ENCODE results near the gene NASP. TPM values are rescaled to one million over a fixed set of nuclear protein-coding genes. Genes with fewer than 3 reads are reported as not detected.

The NASP gene, protein sequence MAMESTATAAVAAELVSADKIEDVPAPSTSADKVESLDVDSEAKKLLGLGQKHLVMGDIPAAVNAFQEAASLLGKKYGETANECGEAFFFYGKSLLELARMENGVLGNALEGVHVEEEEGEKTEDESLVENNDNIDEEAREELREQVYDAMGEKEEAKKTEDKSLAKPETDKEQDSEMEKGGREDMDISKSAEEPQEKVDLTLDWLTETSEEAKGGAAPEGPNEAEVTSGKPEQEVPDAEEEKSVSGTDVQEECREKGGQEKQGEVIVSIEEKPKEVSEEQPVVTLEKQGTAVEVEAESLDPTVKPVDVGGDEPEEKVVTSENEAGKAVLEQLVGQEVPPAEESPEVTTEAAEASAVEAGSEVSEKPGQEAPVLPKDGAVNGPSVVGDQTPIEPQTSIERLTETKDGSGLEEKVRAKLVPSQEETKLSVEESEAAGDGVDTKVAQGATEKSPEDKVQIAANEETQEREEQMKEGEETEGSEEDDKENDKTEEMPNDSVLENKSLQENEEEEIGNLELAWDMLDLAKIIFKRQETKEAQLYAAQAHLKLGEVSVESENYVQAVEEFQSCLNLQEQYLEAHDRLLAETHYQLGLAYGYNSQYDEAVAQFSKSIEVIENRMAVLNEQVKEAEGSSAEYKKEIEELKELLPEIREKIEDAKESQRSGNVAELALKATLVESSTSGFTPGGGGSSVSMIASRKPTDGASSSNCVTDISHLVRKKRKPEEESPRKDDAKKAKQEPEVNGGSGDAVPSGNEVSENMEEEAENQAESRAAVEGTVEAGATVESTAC
- total RNA-seq (2022; extraction: Qiagen RNA extraction; ENCODE audit: low read depth): 125 to 167 TPM (median 130 TPM) in 5 replicates

DNA sequence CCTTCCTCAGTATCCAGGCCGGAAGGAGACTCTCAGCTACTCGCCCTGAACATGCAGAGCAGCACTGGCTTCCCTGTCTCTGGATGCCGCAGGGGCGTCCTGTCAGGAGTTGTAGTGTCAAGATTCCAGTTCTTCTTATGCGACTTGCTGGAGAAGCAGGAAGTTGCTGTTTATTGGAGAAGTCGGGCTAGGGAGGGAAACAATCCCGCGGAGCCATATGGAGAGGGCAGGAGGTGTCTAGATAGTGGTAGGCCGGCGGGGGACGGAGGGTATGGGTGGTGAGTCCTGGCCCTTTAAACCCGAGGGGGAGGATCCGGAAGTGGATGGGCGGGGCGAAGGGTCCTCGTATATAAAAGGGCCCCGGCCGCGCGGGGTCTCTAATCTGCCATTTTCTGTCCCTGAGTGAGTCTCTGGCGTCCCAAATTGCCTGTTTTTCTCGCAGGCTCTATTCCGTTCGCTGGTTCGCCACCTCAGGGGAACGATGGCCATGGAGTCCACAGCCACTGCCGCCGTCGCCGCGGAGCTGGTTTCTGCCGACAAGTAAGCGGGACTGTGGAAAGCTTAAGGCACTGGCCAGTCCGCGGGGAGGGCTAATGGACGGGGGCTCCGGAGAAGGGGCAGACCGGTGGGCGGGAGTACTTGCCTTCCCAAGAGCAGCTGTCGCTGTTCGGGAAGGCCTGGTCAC is at the start of gene NASP:
TSS of gene NASP (plus strand) at position 376 of the 685 bp plus-strand sequence. CDS start at position 482, 106 bp downstream.

DNA sequence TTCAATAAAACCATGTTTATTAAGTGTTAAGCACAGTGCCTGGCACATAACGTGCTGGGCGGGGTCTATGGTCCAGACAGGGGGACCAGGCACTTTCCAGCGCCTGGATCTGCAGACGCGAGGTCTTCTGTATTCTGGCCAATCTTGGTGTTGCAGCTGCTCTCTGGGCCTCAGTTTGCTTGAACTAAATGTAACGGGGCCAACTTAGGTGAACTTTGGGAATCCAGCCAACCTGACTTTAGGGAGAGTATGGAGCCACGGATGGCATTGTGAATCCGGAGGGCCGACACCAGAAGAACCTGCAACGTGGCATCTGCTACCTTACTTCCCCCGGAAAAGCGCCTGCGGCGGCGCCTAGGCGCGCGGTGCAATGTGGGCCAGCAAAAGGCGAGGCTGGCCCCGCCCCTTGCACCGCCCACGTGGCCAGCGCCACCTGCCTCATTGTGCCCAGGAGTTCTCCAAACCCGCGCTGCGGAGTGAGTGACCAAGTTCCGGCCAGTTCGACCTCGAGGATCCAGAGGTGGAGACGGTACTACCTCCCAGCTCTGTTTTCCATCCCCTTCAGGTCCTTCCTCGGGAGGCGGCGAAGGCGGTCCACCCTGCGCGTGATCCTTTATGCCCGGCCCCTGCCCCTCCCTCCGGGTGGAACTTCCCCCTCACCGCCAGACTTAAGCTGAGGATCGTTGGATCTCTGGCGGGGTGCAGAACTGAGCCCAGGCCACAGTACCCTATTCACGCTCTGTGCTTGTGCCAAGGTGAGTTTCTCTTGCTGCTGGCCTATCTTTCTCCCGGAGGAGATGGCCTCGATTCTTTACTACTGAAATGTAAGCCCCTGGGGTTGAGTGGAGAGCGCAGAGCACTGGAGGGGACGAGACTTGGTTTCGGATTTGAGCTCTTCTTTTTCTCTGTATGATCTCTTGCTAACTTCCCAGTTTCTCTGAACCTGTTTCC is 33.2 kb upstream of the NASP start, which contains the start of gene AKR1A1:
TSS of gene AKR1A1 (plus strand) at position 426 of the 951 bp plus-strand sequence. CDS start 10,969 bp downstream, outside the sequence.

DNA sequence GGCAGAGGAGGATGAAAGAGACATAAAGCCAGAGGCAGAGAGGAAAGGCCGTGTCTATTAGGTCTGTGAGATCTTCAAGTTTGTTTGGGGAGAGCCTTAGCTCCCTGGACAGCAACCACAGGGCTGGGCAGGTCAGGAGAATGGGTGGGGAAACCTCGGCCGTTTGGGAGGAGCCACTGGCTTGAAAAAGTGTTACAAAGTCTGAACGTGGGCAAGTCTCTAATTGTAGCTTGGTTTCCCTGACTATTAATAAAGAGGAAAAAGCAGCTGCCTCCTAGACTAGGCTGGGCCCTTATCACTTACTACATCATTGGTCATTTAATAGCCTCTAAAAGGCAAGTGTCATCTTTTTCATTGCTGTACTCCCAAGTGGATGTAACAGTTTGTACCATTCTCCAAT is 40.1 kb downstream of the NASP start, which contains the start of gene CCDC17:
TSS of gene CCDC17 (minus strand) at position 83 of the 400 bp plus-strand sequence. CDS start 145 bp downstream, outside the sequence.

Other genes with a start within 250 kb of the NASP start
- gene TOE1, start 243.9 kb upstream of the NASP start, total RNA-seq (2022; extraction: Qiagen RNA extraction; ENCODE audit: low read depth): 12.3 to 14.5 TPM (median 13.2 TPM) in 5 replicates
- gene MUTYH, start 243.6 kb upstream of the NASP start, total RNA-seq (2022; extraction: Qiagen RNA extraction; ENCODE audit: low read depth): 7.4 to 10.8 TPM (median 10.2 TPM) in 5 replicates
- gene TESK2, start 92.9 kb upstream of the NASP start, total RNA-seq (2022; extraction: Qiagen RNA extraction; ENCODE audit: low read depth): 0.29 to 0.49 TPM (median 0.32 TPM) in 5 replicates
- 1.5 to 2.3 TPM (median 1.7 TPM) in 5 replicates for gene CCDC163, start 84.0 kb upstream of the NASP start, total RNA-seq (2022; extraction: Qiagen RNA extraction; ENCODE audit: low read depth)
- 1.5 to 2.0 TPM (median 1.7 TPM) in 5 replicates for gene MMACHC, start 83.7 kb upstream of the NASP start, total RNA-seq (2022; extraction: Qiagen RNA extraction; ENCODE audit: low read depth)
- 2,161 to 2,321 TPM (median 2,215 TPM) in 5 replicates for gene PRDX1, start 62.2 kb upstream of the NASP start, total RNA-seq (2022; extraction: Qiagen RNA extraction; ENCODE audit: low read depth)
- gene AKR1A1, start 33.2 kb upstream of the NASP start, total RNA-seq (2022; extraction: Qiagen RNA extraction; ENCODE audit: low read depth): 72.4 to 81.4 TPM (median 80.6 TPM) in 5 replicates
- 0.21 to 0.37 TPM (median 0.29 TPM) in 5 replicates for gene CCDC17, start 40.0 kb downstream of the NASP start, total RNA-seq (2022; extraction: Qiagen RNA extraction; ENCODE audit: low read depth)
- gene GPBP1L1, start 102.5 kb downstream of the NASP start, total RNA-seq (2022; extraction: Qiagen RNA extraction; ENCODE audit: low read depth): 33.1 to 57.0 TPM (median 35.1 TPM) in 5 replicates
- 18.4 to 21.3 TPM (median 20.1 TPM) in 5 replicates for gene TMEM69, start 104.1 kb downstream of the NASP start, total RNA-seq (2022; extraction: Qiagen RNA extraction; ENCODE audit: low read depth)
- 3.4 to 5.5 TPM (median 5.0 TPM) in 5 replicates for gene IPP, start 166.6 kb downstream of the NASP start, total RNA-seq (2022; extraction: Qiagen RNA extraction; ENCODE audit: low read depth)
- 19.2 to 23.7 TPM (median 21.6 TPM) in 5 replicates for gene MAST2, start 219.6 kb downstream of the NASP start, total RNA-seq (2022; extraction: Qiagen RNA extraction; ENCODE audit: low read depth)